Measurements from ENCODE around the gene INF2.

DNA sequence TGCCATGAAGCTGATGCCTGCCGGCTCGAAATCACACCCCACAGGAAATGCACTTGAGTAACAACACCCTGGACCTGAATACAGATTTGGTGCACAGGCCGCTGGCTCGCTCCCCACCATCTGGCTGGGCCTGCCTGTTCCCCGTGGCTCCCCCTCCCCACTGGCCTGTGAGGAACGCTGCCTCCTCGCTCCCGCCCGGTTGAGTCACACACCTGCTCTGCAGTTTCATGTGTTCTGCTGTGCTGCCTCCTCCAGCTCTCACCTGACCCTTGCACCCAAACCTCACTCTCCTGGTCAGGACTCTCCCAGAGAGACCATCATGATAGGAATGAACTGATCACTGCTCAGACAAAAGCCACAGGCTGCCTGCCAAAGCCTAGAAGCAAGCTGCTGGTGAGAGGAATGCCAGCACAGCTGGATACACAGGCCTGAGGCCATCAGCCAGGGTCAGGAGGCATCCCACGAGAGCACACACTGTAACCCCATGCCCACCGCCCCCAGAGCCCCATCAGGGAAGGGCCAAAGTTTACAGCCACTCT is 59.8 kb downstream of the INF2 start:
- TF ChIP-seq, protein P1, sequence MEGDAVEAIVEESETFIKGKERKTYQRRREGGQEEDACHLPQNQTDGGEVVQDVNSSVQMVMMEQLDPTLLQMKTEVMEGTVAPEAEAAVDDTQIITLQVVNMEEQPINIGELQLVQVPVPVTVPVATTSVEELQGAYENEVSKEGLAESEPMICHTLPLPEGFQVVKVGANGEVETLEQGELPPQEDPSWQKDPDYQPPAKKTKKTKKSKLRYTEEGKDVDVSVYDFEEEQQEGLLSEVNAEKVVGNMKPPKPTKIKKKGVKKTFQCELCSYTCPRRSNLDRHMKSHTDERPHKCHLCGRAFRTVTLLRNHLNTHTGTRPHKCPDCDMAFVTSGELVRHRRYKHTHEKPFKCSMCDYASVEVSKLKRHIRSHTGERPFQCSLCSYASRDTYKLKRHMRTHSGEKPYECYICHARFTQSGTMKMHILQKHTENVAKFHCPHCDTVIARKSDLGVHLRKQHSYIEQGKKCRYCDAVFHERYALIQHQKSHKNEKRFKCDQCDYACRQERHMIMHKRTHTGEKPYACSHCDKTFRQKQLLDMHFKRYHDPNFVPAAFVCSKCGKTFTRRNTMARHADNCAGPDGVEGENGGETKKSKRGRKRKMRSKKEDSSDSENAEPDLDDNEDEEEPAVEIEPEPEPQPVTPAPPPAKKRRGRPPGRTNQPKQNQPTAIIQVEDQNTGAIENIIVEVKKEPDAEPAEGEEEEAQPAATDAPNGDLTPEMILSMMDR (IDR thresholded peaks at IDR 0.05; ENCODE audit: insufficient read depth, low read depth, low read length) = no peak
- TF ChIP-seq EZH2 (IDR thresholded peaks at IDR 0.05; ENCODE audit: insufficient read depth, low read length) = no peak
